ENCODE results near the gene C16orf78.
"Not testable (repeated sequence)": the region's sequence is repeated elsewhere in the genome, so short reads cannot be mapped to it uniquely, and the experiment has no call there.

C16orf78 gene

DNA sequence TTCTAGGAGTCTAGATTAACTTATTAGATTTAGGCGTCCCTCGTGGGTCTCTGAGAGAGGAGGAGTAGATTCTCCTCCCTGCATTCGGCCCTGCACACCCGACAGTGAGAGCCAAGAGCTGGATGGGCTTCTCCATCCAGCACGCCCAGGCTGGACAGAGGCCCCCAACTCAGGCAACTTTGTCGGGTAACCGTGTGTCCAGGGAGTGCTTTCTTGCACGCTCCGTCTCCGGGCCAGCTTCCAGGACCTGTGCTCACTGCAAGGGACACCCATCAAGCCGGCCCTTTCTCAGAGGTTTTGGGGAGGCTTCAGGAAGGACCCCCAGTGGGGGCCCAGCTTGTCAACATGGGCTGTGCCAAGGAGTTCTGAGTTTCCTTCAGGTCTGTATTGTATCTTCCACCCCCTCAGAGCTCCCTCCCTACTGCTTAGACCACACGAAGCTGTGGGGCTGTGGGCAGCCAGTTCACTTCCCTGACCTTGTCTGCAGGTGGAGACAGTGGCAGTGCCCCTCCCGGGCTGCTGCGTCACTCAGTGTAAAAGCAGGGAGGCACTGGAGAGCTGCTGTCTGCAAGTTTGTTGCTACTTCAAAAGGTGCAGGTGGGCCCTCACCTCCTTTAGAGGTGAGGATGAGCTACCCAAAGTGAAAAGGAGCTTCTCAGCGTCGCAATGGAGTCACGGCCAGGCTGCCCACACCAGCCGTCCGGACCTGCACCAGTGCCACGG is 24.0 kb upstream of the C16orf78 start:
- no peak for DNase-seq (ENCODE audit: low read depth in 2 of 2)

DNA sequence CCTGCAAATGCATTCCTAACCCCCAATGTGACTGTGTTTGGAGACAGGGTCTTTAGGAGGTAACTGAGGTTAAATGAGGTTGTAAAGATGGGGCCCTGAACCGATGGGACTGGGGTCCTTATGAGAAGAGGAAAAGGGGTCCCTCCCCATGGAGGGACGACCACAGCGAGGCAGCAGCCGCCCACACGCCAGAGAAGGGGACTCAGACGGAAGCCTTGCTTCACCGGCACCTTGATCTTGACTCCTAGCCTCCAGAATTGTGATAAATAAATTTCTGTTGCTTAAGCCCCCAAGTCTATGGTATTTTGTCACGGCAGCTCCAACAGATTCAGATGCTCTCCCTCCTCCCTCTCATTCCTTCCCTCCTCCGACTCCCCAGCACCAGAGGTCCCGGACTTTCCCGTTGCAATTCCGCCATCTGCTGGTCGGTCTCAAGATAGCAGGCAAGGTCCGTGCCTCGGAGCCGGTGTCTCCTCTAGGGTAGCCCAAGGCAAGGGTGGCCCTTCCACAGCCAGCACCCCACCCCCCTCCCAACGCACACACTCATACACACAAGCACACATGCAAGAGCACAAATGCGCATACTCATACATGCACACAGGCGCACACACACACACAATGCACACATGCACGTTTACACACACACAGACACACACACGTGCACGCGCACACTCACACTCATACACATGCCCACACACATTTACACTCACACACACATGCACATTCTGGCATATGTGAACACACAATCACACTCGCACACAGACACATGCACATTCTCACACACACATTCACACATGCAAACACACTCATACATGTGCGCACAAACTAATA is 23.1 kb upstream of the C16orf78 start:
- peak; percentile 42 to 50 for DNase-seq (ENCODE audit: low read depth in 2 of 2)

DNA sequence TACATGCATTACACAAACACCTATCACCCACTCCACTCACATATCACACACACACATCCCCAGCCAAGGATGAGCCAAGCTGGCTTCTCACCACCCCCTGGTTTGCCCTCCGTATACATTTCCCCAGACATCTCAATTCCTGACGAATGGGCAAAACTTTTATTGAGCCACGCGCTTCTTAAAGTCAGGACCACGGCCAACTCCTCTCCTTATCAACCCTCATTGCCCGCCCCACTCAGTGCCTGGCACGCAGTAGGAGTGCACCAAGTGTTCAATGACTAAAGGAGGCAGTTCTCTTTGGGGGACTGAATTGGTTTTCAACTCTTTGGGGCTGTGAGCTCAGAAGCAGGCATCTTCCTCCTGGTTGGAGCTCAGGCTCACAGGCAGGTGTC is 22.5 kb upstream of the C16orf78 start:
- no peak for DNase-seq (ENCODE audit: low read depth in 2 of 2)

DNA sequence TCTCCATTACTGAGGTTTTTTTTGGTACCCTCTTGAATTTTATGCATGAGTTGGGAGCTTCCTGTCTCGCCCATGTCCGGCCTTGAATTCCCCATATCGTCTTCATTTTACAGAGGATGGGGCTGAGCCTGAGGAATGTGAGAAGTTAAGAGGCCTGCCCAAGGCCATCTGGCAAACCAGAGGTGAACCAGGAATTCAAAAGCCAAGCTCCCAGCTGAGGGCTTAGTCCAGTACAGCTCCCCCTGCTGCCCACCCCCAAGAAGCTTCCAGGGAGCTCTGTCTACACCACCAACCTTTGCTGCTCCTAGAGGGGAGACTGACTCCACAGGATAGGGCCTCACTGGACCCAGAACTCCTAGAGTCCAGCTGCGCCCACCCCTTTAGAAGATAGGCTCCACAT is 20.7 kb upstream of the C16orf78 start:
- DNase-seq (ENCODE audit: low read depth in 2 of 2) = no peak

DNA sequence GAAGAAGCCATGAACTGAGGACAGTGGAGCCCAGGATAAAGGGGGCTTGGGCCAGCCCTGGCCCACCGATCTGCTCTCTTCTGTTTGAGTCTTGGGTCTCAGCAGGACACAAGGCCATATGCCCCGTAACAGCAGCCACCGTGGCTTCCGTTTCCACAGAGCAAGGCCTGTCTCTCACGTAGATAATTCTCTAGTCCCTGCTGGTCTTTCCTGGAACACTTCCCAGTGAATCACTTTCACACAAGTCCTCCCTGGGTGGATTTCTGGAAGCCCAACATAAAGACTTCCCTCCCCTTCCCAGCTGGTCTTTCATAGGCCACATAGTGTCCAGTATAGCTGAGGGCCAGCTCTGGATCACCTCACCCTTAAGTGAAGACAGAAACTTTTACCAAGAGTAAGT is 19.9 kb upstream of the C16orf78 start:
- DNase-seq (ENCODE audit: low read depth in 2 of 2) = no peak

DNA sequence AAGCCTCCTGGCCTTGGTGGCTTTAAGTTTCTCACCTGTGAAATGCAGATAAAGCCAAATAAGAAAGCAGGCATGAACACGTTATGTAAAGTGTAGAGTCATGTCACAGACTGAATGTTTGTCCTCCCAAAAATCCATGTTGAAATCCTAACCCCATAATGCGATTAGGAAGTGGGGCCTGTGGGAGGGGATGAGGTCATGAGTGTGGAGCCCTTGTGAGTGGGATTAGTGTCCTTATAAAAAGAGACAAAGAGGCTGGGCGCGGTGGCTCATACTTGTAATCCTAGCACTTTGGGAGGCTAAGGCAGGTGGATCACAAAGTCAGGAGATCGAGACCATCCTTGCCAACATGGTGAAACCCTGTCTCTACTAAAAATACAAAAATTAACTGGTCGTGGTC is 19.5 kb upstream of the C16orf78 start:
- DNase-seq (ENCODE audit: low read depth in 2 of 2) = no peak

DNA sequence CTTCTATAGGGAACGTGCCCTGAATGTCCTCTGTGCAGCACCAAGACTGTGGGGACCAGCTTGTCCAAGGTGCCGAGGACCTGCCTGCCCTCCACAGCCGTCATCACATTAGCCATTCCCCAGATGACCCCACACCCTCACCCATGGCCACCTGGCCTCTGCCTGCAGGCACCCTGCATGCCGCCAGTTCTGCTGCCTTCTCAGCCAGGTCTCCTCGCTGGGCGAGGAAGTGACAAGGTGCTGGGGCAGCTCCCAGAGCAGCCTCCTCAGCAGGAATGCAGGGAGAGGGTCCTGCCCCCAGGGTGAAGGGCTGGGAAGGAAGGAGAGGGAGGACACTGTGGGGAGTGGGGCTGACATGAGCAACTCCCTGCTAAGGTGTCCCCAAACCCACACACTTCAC is 18.6 kb upstream of the C16orf78 start:
- DNase-seq (ENCODE audit: low read depth in 2 of 2) = no peak

DNA sequence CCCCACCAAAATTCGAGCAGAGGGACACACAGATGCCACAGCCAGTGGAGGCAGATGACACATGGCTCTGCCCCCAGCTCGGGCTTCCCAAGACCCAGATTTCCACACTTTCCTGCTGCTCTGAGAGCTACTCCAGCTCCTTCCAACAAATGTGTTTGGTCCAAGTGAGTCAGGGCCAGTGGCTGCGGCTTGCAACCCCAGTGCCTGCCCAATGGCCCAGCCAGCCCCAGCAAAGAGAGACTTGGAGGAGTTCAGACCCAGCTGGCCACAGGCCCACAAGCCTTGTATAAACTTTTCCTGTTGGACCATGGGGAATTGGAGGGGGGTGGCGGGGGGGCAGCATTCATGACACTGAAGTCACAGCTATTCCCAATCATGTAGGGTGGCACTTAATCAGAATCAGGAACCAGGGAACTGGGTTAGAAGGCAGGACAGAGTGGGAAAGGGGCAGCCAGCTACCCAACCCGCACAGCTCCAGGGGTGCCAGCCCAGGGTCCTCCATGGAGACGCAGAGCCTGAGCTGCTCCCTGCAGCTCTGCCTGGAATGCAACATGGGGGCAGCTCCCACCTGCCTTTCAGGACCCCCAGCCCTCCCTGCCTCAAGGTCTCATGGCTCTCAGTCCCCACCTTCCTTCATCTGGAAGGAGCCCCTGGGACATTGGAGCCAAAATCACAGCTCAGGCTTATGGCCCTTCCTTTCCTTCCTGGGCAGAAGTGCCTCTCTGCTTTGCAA is 17.5 kb upstream of the C16orf78 start:
- DNase-seq (ENCODE audit: low read depth in 2 of 2) = no peak

DNA sequence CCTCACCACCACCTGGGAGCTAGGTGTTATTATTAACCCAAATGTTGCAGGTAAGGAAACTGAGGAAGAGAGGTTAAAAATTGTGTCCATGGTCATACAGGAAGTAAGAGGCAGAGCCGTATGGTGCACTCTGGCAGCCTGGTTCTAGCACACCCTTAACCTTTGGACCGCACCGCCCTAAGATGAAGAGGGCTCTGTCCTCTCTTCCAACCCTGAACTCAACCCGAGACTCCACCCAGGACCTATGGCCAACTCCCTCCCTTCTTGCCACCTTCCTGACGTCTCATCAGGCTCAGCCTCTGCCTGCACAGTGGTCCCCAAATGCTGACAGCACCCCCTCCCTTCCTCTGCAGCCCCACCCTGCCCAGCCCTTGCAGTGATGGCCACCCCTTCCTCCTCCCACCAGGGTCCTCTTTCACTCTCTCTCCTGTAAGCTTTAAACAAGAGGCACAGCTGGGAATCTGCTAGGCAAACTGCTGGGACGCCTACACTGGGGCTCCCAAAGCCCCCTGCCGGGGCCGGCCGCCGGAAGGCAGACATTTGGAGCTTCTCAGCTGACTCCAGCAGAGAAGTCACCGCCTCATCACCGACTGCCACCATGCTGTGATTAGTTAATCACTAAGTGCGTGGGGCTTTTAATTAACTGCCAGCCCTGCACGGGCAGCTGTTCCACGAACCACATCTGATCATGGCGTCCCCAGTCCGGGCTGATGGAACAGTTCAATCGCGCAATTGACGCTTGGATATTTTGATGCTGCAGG is 16.7 kb upstream of the C16orf78 start:
- DNase-seq (ENCODE audit: low read depth in 2 of 2) = no peak

DNA sequence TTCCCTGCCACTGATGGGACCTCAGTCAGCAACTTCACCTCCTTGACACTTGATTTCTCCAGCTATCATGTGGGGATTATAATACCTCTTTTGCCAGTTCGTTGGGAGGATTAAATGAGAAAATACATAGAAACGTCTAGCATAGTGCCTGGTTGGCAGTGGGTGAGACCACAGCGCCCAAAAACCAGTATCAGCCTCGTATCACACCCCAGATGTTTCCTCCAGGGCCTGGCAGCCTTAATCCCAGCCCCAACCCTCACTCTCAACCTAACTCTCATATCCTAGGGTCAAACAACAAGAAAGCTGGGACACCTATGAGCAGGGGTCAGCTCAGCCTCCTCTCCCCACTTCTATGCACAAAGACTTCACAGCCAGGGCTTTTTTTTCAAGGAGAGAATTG is 14.0 kb upstream of the C16orf78 start:
- DNase-seq (ENCODE audit: low read depth in 2 of 2) = no peak

DNA sequence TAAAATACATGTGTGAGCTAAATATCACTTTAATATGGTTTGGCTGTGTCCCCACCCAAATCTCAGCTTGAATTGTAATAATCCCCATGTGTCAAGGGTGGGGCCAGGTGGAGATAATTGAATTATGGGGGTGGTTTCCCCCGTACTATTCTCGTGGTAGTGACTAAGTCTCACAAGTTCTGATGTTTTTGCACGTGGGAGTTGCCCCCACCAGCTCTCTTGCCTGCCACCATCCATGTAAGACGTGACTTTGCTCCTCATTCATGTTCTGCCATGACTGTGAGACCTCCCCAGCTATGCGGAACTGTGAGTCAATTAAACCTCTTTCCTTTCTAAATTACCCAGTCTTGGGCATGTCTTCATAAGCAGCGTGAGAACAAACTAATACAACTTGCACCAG is 11.9 kb upstream of the C16orf78 start:
- not testable (repeated sequence) for DNase-seq (ENCODE audit: low read depth in 2 of 2)

DNA sequence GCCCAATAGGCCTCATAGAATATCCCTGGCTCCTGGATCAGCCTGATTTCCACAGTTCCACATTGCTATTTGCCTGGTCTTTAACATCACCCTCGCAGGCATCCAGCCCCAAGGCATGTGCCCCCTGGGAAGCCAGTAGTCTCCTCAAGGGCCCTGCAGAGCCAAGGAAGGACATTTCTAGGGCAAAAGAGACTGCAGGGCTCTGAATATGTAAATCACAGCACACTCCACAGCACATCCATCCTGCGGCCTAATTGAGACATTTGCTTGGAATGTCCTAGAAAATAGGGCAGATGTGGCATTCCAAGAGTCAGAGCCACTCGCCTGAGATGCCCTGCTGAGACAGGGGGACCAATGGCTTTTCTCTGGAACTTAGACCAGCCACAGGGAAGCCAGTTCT is 11.4 kb upstream of the C16orf78 start:
- DNase-seq (ENCODE audit: low read depth in 2 of 2) = no peak

DNA sequence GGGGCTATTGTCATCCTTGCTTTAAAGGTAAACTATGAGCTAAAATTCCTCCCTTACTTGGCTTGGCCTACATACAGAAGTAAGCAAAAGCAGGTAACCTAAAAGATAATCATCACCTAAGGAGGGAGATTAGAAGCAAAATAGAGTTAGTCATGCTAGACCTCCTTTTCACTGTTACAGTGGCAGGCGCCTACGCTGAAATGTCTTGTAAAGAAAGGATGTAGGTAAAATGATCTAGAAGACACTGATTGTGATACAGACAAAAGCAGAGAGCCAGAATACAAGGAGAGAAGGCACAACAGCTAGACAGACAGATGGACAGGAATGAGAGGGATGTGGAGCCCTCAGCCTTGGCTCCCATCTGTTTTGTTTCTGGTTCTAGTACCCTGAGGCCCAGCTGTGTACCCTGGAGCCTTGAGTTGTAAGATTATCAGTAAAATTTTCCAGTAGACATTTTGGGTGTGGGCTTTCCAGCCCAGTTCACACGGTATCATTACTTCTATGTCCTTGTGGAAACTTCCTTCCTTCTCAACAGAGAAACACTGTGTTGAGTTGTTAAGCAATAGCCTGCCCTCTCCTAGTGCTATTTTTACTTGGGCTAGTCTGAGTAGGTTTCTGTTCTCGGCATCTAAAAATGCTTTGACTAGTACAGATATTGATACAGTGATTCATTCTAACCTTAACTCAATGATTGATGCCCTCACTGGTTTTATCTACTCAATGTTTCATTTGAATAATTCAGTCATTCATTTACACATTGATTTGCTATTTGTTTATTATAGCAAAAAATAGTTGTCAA is 7.7 kb upstream of the C16orf78 start:
- DNase-seq (ENCODE audit: low read depth in 2 of 2) = no peak

DNA sequence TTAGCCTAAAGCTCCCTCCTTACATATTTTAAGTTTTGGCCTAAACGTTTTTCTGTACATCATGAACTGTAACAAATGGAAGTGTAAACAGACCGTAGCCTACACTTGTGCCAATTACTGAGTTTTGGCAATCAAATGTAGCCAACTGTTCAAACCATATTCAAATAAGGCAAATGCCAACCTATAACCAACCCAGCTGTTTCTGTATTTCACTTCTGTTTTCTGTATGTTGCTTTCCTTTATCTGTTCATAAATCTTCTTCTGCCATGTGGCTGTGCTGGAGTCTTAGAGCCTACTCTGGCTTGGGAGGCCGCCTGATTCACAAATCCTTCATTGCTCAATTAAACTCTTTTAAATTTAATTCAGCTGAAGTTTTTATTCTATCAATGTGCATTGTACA is 6.9 kb upstream of the C16orf78 start:
- no peak for DNase-seq (ENCODE audit: low read depth in 2 of 2)

DNA sequence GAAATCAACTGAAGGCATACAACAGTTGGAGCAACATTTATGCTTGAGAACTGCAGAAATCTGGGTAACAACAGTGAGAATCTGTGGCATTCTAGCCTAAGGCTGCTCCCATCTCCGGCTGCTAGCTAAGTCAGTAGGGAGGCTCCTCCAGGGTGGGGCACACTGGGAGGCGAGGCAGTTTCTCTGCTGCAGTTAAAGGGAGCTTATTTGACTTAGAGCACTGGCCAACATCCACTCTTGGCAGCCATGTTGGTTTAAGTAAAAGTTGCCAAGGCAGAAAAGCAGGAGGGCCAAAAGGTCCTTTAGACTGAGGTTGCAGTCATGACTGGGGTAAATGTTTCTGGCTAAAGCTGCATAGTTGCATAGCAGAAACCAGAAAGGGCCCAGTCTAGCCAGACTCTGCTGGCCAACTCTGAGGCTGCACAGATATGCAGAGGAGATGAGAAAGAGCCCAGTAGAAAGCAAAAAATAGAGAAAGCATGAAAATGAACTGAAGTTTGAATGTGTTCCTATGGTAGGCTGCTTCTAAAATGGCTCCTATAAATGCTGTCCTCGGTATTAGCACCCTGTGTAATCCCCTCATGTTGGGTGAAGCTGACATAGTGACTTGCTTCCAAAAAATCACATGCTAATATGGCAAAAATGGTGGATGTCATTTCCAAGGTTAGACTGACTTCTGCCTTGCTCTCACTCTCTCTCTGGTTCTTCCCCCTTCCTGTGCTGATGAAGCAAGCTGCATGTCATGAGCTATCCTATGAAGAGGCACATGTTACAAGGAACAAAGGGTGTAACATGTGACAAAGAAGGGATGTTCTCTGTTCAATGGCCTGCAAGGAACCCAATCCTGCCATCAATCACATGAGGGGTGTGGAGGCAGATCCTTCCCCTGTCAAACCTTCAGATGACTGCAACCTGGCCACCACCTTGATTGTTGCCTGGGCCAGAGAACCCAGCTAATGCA is 3.7 kb upstream of the C16orf78 start:
- no peak for DNase-seq (ENCODE audit: low read depth in 2 of 2)

DNA sequence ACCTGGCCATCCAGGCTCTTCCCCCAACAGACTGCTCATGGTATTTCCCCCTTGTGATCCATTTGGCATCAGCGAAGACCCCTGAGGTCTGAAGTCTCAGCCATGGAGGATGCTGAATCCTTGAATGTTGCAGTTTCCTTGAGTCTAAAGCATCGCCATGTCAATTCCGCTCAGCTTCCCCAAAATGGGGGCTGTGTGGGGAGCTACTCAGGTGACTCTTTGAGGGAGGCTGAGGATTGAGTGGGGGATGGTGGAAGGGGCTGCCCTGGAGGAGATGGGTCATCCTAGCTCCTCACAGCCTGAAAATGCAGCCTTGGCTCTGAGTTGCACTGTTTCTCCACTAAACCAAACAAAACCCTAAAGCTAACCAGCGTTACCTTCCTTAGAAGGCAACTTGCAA is 2.6 kb downstream of the C16orf78 start:
- no peak for DNase-seq (ENCODE audit: low read depth in 2 of 2)

DNA sequence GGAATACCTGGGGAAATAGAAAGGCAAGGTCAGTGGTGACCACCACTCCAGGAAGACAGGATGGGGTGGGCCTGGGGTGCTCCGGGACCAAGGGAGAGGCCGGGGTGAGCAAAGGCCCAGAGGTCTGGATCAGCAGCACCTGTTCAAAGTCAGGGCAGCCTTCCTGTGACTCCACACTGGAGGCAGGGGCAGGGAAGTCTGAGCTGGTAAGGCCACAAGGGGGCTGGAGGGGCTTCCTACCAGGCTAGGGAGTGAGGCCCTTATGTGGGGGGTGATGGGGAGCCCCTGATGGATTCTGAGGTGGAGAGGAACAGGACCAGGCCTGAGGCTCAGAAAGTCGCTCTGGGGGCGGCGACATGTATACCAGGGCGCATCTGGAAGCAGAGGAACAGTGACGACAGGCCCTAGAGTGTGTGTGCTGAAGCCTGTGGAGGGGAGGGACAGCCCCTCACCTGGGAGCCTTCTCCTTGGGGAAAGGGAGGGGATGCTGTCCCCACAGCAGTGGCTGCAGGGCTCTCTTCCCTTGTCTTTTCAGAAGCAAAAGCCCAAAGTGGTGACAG is 3.7 kb downstream of the C16orf78 start:
- DNase-seq (ENCODE audit: low read depth in 2 of 2) = no peak

DNA sequence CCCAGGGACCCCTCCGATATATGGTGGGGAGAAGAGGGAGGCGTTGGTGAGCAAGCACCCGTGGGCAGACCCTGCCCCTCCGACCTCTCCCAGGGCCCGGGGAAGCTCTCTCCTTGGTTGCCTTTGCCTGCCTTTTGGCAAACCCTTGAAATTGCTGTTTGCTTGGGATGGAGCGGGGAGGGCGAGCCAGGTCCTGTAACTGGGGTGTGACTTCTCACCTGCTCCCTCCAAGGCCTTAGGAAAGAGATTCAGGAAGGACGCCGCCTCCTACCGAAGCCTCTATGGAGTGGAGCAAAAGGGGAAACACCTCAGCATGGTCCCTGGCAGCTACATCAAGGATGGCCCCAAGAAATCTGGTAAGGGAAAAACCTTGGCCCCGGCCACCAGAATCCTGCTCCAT is 4.6 kb downstream of the C16orf78 start:
- DNase-seq (ENCODE audit: low read depth in 2 of 2) = no peak

DNA sequence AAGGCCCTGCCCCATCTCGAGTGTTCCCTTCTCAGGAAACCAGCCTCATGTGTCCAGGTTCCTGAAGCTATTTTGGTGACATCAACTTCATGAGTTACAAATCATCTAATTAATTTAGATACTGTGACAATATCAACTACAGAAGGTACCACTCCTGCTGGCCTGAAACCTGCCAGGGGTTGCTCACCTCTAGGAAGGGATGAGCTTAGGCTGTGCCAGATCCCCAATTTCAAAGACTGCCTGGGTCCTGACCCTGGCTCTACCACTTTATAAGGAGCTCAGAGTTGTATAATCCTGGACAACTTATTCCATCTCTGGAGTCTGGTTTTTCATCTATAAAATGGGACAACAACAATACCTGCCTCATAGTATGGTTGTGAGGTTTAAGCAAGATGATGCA is 5.2 kb downstream of the C16orf78 start:
- no peak for DNase-seq (ENCODE audit: low read depth in 2 of 2)

DNA sequence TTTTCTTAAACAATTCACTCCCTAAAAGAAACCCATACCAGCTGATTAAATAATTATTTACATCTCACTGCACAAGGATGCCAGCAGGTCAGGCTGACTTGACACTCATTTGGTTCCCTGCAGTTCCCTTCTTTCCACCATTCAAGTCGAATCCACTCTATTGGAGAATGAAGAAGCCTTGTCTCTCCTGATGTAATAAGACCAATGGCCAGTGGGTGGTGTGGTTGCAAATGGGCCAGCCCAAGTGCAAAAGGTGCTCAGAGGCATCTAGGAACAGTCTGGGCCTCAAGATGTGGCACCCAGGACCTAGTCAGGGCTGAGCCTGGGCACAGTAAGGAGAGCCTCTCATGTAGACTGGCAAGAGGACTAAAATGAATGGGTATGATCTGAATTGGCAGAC is 9.3 kb downstream of the C16orf78 start:
- DNase-seq (ENCODE audit: low read depth in 2 of 2) = no peak

Measured in activated CD4-positive, alpha-beta T cell treated with anti-CD3 and anti-CD28 coated beads for 24 hours (primary cell).